NT2/D1 (cell line): ENCODE data around the gene SRC.

ENCODE experiments used
- SUZ12 ChIP-seq: IDR thresholded peaks from 2 replicates; pipeline ENCODE4 v1.6.1; 2011; ENCODE audit not compliant: insufficient read length, insufficient read depth; ENCODE audit errors: extremely low read depth
- ZNF274 ChIP-seq: IDR thresholded peaks from 2 replicates; pipeline ENCODE4 v1.6.1; 2011; ENCODE audit warnings: mild to moderate bottlenecking, low read depth, low read length

DNA sequence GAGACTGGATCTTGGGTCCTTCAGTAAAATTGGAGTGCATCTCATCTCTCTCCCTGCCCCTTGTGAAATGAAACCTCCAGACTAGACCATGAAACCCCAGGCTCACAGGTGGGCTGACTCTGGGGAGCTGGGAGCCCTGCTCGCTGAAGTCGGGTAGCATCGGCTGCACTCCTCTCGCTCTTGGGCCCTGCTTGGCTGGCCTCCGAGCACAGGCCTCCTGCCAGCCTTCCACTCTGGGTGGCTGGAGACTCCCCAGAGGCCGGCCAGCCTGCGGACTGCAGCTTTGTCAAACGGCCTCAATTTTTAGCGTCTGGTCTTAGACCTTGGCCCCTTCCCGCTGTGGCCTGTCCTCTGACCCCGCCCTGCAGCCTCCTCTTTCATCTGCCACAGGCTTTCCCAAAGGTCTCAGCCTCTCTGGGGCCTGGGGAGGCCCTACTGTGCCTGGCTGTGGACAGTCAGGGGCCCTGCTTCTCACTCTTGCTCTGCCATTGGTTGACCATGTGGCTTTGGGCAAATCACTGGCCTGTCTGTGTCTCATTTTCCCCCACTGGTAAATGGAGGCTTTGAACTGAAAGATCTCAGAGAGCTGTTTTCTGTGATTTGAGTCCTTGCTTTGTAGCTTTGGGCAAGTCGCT lies 45.1 kb downstream of the SRC start:
- no peak for TF ChIP-seq ZNF274
- no peak for TF ChIP-seq SUZ12
